ENCODE data around the gene ZNF681.
"Not testable (repeated sequence)": the region's sequence is repeated elsewhere in the genome, so short reads cannot be mapped to it uniquely, and the experiment has no call there.

The ZNF681 gene

DNA sequence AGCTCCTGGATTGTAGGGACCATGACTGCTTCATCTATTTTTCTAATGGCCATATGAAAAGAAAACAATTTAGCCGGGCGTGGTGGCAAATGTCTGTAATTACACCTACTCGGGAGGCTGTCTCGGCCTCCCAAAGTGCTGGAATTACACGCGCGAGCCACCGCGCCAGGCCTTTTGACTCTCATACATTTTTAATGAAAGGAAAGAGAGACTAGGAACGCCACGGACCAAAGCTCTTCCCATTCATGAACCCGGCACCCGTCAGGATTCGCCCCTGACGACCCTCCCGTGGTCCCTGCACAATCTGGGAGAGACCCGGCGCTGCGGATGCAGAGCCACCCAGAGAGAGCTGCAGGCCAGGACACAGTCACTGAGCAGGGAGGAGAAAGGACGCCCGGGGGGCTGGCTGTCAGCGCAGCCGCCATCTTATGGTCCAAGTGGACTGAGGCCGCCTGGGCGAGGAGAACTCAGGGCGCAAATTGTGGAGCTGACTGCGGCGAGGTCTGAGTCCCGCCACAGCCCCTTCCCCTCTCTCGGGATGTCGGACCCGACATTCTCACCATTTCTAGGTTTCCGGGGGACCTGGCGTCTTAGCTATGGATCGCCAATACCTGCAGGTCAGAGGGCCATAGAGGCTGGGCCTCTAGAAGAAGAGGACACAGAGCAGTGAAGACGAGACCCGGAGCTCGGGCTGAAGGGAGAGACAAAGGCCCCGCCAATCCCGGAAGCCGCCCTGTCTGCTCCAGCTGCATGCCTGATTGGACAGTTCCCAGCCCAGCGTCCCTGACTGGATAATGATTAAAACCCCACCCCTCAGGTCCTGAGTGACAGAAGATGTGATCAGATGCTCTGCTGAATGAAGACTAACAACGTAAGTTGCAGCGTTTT, at the start of gene ZNF681:
Gene ZNF681, minus strand, starts transcription at position 705 of the 888 bp plus-strand sequence. Its CDS starts 142 bp downstream, at position 563.
- DNase-seq (ENCODE audit: low read depth), result peak; percentile 79

DNA sequence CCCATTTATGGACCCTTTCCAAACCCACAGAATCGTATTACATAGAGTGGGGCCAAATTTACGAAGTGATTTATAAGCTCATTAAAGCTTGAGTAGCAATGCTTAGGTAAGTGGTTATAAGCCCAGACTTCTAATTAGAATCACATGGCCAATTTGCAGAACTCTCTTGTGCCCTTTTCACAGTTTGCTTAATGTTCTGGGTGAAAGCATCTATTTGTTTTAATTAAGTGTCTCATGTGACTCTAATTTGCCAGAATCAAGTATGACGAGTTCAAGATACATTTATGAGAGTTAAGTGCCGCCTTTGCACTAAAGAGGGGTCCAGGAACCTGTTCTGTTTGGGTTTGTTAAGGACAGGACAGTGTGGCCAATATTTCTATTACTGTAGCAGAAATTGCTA, 46.0 kb upstream of the ZNF681 start:
- no peak for DNase-seq (ENCODE audit: low read depth)

DNA sequence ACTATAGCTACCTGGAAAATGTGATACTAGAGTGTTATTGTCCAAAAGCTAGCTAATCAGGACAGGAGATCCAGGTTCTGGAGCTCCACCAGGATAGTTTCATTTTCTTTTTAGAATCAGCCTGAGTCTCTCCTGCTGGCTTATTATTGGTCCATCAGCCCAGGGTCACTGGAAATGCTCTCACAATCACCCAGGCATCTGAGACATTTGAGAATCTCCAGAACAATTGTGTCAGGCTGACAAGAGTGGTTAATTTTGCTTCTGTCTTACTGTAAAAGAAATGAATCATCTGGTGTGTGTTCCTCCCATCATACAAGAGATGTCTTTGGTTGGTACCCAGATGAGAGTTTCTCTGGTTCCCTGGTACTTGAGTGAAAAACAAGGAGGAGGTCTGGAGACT, 43.6 kb upstream of the ZNF681 start:
- DNase-seq (ENCODE audit: low read depth), result no peak

DNA sequence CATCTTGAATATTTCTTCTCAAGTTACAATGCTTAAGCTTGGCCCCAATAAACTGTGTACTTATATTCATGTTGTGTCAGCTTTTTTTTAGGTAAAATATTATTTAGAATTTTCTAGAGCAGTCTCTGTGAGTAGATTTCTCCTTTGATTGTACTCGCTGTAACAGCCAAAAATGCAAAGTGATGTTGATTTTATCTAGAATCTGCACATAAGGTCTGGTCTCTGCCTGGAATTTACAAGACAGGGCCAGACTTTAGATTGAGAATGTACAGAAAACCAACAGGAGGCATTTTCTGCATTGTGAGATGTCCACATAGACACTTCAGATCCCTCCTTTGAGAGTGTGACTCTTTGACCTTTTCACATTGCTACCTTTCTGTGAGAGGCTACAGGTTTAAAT, 43.1 kb upstream of the ZNF681 start:
- no peak for DNase-seq (ENCODE audit: low read depth)

DNA sequence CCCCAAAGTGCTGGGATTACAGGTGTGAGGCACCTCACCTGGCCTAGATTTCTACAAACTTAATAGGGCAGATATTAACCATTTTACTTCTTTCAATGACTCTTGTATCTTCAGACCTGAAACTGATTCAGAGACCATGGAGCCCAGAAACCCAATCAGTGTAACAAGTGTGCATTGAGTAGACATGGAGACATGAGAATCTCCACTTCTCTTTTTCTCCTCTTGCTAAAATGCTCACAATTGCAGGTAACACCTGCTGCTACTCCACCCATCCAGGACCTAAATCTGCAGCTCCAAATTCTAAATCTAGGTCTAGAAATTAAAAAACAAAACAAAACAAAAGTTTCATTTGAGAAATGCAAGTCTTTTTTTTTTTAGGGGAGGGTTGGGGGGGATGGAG, 42.2 kb upstream of the ZNF681 start:
- no peak for DNase-seq (ENCODE audit: low read depth)

DNA sequence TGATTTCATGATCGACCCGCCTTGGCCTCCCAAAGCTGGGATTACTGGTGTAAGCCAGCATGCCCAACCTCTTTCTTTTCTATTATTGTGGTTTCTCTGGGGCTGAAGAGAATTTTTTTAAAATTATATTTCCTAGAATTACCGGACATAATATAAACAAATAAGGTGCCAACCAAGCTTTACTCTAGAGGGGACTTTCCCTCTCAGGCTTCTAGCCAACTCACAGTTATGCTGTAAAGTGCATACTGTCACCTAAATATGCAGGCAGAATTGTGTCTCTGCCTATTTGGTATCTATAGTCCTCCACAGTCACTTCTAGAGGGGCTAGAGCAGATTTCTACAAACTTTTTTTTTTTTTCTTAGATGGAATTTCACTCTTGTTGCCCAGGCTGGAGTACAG, 41.6 kb upstream of the ZNF681 start:
- DNase-seq (ENCODE audit: low read depth), result no peak

DNA sequence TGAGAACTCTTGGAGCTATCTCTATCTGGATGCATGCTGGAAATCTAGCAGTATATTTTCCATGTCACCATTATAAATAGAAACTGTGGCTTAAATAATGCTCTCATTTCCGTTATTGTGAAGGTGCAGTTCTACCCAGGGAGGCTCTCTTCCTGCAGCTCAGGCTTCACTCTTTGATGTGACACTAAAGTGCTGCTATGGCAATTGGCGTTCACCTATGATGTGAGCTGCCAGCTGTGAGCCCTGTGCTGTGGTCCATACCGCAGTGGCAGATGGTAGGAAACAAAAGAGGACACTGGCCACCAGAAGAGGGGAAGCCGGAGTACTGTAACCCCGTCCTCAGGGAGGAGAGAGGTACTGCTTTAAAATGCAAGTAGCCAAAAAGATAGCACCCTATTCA, 40.6 kb upstream of the ZNF681 start:
- DNase-seq (ENCODE audit: low read depth), result no peak

DNA sequence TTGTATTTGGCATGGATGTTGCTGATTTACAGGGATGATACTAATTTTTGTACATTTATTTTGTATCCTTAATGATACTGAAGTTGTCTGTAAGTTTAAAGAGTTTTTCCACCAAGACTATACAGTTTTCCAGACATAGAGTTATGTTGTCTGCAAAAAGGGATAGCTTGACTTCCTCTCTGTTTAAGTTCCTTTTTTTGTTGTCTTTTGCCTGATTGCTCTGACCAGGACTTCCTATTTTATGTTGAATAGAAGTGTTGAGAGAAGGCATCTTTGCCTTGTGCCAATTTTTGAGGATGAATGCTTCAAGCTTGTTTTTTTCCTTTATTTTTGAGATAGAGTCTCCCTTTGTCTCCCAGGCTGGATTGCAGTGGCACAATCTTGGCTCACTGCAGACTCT, 36.8 kb upstream of the ZNF681 start:
- no peak for DNase-seq (ENCODE audit: low read depth)

DNA sequence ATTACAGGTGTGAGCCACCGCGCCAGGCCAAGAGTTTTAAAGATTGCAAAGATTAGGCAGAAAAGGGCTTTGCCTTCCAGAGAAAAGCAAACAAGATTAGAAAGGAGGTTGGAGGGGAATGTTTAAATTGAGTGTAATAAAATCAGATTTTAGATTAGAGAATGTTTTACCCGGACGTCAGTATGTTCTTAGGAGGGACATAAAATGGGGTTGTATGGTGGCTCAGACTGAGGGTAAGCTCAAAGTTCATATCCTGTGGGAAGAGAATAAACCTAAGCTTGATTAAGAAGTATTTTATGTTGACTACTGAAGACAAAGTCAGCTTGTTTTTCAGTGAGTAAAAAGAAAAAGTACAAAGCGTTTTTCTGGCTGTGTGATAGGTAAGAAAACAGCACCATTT, 34.1 kb upstream of the ZNF681 start:
- no peak for DNase-seq (ENCODE audit: low read depth)

DNA sequence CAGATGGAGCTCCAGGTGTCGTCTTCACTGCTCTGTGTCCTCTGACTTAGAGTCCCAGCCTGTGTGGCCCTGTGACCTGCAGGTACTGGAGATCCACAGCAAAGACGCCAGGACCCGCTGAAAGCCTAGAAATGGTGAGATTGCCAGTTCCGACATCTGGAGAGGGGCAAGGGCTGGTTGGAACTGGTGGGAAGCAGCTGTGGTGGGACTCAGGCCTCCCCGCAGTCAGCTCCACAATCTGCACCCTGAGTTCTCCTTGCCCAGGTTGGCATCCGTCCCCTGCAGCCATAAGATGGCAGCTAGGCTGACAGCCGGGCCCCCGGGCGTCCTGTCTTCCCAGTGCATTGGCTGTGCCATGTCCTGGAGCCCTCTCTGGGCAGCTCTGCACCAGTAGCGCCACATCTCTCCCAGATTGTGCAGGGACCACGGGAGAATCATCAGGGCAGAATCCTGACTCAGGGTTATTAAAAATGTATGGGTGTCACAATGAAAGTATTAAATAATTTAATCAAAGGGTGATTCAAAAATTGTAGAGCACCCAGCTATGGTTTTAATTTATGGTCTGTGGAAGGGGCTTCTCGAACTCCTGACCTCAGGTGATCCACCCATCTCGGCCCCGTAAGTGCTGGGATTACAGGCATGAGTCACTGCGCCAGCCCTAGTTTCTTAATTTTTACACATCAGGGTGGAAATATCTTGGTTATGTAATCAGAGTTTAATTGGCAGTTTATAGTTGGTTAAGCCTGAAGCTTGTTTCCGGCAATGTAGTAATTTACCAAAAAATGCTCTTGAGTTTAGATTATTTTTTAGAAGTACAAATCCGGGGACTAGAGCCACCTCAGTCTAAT, 32.2 kb upstream of the ZNF681 start:
- no peak for DNase-seq (ENCODE audit: low read depth)

DNA sequence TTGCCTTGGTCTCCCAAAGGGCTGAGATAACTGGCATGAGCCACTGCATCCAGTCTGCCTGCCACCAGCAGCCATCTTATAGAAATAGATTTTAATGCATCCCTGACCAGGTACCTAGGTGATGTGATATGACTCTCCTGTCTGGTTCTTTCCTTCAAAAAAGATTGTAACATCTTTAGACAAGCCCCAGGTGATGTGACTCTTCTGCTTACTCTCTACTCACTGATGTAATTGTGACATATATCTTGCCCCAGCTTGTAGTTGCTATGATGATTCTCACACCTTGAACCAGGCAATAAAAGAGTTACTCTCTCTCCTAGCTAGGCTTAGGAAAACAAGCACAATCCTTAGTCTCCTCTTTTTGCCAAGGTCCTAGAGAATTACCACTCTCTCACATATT, 30.6 kb upstream of the ZNF681 start:
- no peak for DNase-seq (ENCODE audit: low read depth)

DNA sequence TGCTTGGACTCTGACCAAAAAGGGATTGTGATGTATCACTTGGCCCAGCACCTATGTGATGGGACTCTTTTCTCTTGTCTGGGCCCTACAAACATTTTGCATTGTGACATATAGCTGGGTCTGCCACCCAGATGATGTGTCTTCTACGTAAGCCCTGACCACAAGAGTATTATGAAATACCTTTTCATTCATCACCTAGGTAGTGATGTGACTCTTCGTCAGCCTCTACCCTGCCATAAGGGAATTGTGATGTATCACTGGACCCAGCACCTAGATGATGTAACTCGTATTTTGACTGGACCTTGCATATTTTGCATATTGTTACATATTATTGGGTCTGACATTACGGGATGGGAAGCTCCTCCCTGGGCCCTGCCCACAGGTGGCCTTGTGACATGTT, 29.7 kb upstream of the ZNF681 start:
- DNase-seq (ENCODE audit: low read depth), result no peak

DNA sequence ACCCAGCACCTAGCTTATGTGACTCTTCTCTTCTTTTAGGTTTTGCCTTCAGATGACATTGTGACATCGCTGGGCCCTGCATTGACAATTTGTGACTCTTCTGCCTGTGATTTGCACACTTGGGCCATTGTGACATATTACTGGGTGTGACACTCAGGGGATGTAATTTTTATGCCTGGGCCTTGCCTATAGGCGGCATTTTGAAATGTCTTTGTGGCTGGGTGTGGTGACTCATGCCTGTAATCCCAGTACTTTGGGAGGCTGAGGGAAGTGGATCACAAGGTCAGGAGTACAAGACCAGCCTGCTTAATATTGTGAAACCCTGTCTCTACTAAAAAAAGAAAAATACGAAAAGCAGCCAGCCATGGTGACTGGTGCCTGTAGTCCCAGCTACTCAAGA, 28.4 kb upstream of the ZNF681 start:
- no peak for DNase-seq (ENCODE audit: low read depth)

DNA sequence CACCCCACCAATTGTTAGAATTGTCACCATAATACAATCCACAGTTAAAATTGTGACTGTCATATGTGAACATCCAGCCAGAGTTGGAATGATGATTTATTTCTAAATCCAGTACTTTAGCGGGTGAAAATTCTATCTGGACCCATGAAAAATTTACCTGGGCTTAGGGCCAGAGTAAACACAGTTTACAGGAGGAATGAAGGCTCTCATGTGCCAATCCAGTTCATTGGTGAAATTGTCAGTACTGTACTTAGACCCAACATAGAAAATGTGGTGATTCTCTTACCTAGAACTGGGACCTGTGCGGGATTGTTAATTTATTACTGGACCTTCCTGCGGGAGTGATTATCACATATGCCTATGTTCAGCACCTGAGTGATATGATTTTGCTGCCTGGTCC, 27.3 kb upstream of the ZNF681 start:
- no peak for DNase-seq (ENCODE audit: low read depth)

DNA sequence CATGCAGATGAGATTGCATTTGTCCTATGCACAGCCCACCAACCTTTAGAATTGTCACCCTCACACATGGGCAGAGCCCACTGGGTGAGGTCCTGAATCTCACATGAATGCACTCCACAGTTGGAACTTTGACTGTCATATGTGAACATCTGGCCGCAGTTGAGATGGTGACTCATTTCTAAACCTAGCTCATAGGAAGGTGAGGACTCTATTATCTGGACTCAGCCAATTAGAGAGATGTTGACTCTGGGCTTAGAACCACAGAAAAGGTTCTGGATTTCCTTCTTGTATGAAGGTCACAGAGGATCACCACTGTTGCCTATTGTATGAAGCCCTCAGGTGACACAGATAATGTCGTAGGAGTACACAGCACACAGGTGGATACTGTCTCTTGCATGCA, 25.6 kb upstream of the ZNF681 start:
- DNase-seq (ENCODE audit: low read depth), result no peak

DNA sequence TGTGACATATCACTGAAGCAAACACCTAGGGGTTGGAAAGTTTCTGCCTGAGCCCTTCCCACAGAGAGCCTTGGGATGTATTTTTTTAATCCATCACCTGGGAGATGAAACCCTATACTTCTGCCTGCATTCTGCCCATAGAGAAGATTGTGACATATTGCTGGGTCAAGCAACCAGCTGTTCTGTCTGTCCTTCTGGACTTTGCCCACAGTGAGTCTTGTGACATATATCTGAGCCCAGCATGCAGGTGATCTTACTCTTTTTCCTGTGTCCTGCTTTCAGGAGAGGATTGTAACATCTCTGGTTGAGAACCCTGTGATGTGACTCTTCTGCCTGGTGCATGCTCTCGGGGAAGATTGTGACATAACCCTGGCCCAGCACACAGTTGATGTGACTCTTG, 24.9 kb upstream of the ZNF681 start:
- no peak for DNase-seq (ENCODE audit: low read depth)

DNA sequence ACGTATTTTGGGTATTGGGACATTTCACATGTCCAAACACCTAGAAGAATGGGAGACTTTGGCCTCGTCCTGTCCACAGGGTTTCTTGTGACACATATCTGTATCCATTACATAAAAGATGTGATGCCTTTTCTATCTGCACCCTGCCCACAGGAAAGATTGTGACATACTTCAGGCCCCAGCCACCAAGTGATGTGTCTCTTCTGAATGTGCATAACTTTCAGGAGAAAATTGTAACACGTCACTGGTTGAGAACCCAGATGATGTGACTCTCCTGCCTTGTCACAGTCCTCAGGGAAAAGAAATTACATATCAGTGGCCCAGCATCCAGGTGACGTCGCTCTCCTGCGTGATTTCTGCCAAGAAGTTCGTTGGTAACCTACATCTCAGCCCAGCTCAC, 21.0 kb upstream of the ZNF681 start:
- no peak for DNase-seq (ENCODE audit: low read depth)

DNA sequence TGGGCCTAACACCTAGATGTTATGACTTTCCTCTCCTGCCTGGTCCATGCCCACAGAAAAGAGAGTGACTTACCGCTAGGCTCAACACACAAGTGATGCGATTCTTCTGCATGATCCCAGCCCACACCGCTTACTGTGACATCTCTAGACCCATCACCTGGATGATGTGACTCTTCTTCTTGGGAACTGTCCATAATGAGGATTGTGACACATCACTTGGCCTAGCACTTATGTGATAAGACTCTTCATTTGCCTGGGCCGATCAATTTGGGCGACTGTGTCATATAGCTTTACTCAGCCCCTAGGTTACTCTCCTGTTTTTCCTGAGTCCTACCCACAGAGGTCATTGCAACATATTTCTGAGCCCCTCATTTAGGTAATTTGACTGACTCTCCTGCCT, 19.9 kb upstream of the ZNF681 start:
- no peak for DNase-seq (ENCODE audit: low read depth)

DNA sequence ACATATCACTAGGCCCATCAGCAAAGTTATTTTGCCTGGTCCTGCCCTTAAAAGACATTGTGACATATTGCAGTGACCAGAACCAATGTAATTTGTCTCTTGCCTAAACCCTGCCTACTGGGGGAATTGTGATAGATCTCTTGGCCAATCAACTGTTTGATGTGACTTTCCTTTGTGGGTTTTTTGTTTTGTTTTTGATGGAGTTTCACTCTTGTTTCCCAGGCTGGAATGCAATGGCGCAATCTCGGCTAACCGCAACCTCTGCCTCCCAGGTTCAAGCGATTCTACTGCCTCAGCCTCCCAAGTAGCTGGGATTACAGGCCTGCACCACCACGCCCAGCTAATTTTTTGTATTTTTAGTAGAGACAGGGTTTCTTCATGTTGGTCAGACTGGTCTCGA, 19.3 kb upstream of the ZNF681 start:
- not testable (repeated sequence) for DNase-seq (ENCODE audit: low read depth)

DNA sequence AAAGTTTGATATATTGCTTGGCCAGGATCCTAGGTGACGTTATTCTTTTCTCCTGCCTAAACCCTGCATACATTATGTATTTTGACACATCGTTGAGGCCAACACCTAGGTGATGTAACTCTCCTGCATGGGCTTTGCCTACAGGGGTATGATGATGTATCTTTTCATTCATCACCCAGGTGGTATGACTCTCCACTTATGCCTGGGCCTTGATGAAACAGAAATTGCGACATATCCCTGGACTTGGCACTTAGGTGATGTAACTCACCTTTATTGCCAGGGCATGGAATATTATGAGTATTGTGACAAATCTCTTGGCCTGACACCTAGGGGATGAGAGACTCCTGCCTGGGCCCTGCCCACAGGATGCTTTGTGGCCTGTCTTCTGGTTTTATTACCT, 18.5 kb upstream of the ZNF681 start:
- no peak for DNase-seq (ENCODE audit: low read depth)

DNA sequence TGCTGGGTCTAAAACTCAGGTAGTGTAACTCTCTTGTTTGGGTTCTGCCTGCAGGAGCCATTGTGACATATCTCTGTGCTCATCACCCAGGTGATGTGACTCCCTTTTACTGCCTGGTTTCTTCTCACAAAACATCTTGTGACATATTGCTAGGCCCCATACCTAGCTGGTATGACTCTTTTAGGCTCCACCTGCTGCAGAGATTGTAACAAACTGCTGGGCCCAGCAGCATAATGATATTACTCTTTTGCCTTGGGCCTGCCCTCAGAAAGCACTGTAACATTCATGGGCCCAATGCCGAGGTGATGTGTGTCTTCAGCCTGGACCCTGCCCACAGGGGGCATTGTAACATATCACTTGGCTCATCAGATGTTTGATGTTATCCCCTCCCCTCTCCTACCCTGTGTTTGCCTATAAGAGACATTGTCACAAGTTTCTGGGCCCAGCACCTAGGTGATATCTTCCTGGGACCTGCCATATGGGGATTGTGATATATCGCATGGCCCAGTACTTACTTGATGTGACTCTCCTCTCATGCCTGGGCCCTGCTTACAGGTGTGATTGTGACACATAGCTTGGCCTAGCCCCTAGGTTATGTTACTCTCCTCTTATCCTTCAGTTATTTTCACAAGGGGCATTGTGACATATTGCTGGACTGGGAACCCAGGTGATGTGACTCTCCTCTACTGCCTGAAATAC, 18.0 kb upstream of the ZNF681 start:
- DNase-seq (ENCODE audit: low read depth), result no peak

DNA sequence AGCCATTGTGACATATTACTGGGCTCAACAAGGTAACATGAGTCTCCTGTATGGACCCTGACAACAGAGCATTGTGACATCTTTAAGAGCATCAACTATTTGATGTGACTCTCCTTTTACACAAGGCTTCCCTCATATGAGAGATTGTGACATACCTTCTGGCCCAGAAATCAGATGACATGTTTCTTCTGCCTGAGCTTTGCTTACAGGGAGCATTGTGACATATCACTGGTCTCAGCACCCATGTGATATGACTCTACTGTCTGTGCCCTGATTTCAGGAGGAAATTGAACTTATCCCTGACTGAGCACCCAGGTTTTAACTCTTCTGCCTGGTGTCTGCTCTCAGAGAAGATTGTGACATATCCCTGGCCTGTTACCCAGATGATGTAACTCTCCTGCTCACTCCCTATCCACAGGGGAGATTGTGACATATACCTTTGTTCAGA, 15.9 kb upstream of the ZNF681 start:
- DNase-seq (ENCODE audit: low read depth), result no peak

DNA sequence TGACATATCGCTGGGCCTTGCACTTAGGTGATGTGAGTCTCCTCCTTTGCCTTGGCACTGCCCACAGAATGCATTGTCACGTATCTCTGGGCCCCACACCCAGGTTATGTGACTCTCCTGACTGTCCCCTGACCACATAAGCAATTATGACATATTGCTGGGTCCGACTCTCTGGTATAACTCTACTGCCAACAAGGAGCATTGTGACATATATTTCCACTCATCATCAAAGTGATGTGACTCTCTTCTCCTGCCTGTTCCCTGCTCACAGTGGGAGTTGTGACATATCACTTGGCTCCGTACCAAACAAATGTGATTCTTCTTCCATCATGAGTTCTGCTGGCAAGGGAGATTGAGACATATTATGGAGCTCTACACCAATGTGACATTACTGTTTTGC, 15.4 kb upstream of the ZNF681 start:
- DNase-seq (ENCODE audit: low read depth), result no peak
